ENCODE measurements around the gene CHRNB1.

- TF ChIP-seq CTCF (IDR thresholded peaks at IDR 0.05) (no peak), POLR2A (IDR thresholded peaks at IDR 0.05) (no peak), EP300 (IDR thresholded peaks at IDR 0.05) (no peak), POLR2AphosphoS5 (IDR thresholded peaks at IDR 0.05) (no peak)
These were observed 20.9 kb downstream of the CHRNB1 start for GRCh38 chr17:7465597-7466275.
